ENCODE results near the gene TBC1D13. TPM values are rescaled to one million over a fixed set of nuclear protein-coding genes. Genes with fewer than 3 reads are reported as not detected.
A peak's percentile ranks its signal among the peaks of the same experiment; 100 is the strongest.

Gene TBC1D13
- total and polyA plus RNA-seq, 9 of the 15 experiments (the other 6 are each of a cell fraction or from before 2014, with no cell fraction given) = 2.3 to 28.7 (median 11.4) TPM

DNA sequence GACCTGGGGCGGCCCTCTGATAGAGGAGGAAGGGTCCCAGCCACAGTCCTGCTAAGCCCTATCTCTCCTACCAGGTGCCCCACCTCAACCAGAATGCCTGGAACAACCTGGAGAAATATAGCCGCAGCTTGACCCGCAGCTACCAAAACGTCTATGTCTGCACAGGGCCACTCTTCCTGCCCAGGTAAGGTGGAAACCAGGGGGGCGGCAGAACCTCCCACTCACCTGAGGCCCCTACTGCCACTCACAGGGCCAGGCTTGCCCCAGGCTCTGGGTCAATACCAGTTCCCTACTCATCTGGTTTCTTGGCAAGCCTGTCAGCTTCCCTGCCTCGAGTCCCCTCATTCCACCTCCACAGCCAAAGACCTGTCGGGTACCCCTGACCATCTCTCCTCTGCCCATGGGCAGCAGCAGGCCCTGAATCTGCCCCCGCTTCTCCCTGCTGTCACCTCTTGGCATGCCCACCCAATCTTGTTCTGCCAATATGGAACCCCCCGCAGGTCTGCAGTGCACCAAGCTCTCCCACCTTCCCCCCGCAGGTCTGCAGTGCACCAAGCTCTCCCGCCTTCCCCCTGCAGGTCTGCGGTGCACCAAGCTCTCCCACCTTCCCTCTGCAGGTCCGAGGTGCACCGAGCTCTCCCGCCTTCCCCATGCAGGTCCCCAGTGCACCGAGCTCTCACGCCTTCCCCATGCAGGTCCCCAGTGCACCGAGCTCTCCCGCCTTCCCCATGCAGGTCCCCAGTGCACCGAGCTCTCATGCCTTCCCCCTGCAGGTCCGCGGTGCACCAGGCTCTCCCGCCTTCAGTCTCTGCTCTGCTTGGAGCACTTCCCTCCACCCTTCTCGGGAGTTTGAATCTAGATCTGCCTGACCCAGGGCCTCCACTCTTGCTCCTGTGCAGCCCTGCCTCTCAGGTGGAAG, 33.9 kb downstream of the TBC1D13 start (continued):
- TF ChIP-seq MAX (CRISPR knock-in tag; IDR thresholded peaks at IDR 0.05) (no peak), CHAMP1 (IDR thresholded peaks at IDR 0.05) (no peak), NEUROD1 (IDR thresholded peaks at IDR 0.05; ENCODE audit: borderline replicate concordance, low read depth, low read length, partially characterized antibody) (no peak), USF1 (CRISPR knock-in tag; IDR thresholded peaks at IDR 0.05) (no peak), E2F6 (IDR thresholded peaks at IDR 0.05; ENCODE audit: borderline replicate concordance in 1 of 2, extremely low read depth in 1 of 2, insufficient read depth in 1 of 2, insufficient read length in 1 of 2, low read depth in 1 of 2, low read length in 1 of 2, poor library complexity in 1 of 2, severe bottlenecking in 1 of 2) (peak in 1 of 2 experiments; percentile 13), POLR2G (IDR thresholded peaks at IDR 0.05; ENCODE audit: low read depth, low read length) (peak; percentile 79), DIDO1 (tag; IDR thresholded peaks at IDR 0.05; ENCODE audit: low read depth) (no peak), DDX20 (tag; IDR thresholded peaks at IDR 0.05; ENCODE audit: low read depth) (no peak), ZBTB1 (CRISPR knock-in tag; IDR thresholded peaks at IDR 0.05; ENCODE audit: borderline replicate concordance, low read depth) (no peak), PCBP2 (IDR thresholded peaks at IDR 0.05; ENCODE audit: low read depth, low read length, poor library complexity, severe bottlenecking) (no peak), ZNF589 (CRISPR knock-in tag; IDR thresholded peaks at IDR 0.05; ENCODE audit: low read depth) (no peak), KLF16 (IDR thresholded peaks at IDR 0.05) (no peak), ZNF175 (CRISPR knock-in tag; IDR thresholded peaks at IDR 0.05; ENCODE audit: low read depth) (no peak)
